ENCODE measurements around the gene PRDX2. TPM values are rescaled to one million over a fixed set of nuclear protein-coding genes. Genes with fewer than 3 reads are reported as not detected.

Gene PRDX2
- total RNA-seq, 2 experiments from 2014 or later, result 357 to 399 TPM

DNA sequence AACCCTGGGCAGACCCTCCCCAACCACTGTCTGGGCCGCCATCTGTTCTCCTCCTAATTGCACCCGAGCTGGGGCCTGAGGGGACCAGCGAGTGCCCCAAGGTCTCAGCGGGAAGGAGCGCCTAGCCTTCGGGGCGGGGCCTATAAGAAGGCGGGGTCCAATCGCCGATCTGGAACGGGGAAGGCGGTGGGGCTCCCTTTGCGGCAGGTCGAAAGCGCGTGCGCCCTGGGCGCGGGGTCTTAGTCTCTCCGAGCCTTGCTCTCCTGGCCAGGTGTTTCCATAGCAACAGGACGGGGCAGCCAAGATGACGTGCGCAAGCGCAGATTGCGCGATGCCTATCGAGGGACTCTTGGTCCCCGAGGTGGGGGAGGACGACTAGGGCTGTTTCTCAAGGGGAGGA lies 39.5 kb upstream of the PRDX2 start:
- BruUV-seq (replicated peaks), result no TSS peak
- CTCF ChIA-PET (ENCODE audit: unreplicated experiment), result no interaction called here
- no peak overlapping the region for H2AFZ ChIP-seq (ENCODE audit: low read length)
- no peaks in the 10 kb centered on the region for H3K9me3 ChIP-seq (ENCODE audit: low read length)
- H3K4me2 ChIP-seq (ENCODE audit: low read length), result peak overlapping the region; percentile 90
- no peak for DNase-seq (ENCODE audit: low spot score)
- peaks cover 45% of the 10 kb centered on the region for H3K4me1 ChIP-seq (ENCODE audit: insufficient read depth, low read length, poor library complexity, severe bottlenecking)
- no peaks in the 10 kb centered on the region for H4K20me1 ChIP-seq (ENCODE audit: insufficient read depth, low read length)
- no peaks in the 10 kb centered on the region for H3K79me2 ChIP-seq (ENCODE audit: insufficient read depth, low read depth, low read length)
- H3K27ac ChIP-seq (ENCODE audit: low read depth, low read length, poor library complexity, severe bottlenecking), result no peak overlapping the region
- peaks cover 6% of the 10 kb centered on the region; the same call in 1 of the 2 replicates for H3K36me3 ChIP-seq (ENCODE audit: insufficient read depth, low read length)
- intact Hi-C loops (cut with micrococcal nuclease; ENCODE audit: unreplicated experiment), result no loop called here
- no peak for TF ChIP-seq EZH2phosphoT487 (IDR thresholded peaks at IDR 0.05; ENCODE audit: borderline replicate concordance, low read depth, low read length)
- no peak for TF ChIP-seq CTCF (conservative IDR thresholded peaks at IDR 0.05; ENCODE audit: low read length)
- POLR2A ChIA-PET, result no interaction called here
- H3K4me3 ChIP-seq (ENCODE audit: low read depth, low read length, poor library complexity, severe bottlenecking), result peak overlapping the region; percentile 12
- H3K9me2 ChIP-seq (ENCODE audit: insufficient read depth, low read length), result no peaks in the 10 kb centered on the region

DNA sequence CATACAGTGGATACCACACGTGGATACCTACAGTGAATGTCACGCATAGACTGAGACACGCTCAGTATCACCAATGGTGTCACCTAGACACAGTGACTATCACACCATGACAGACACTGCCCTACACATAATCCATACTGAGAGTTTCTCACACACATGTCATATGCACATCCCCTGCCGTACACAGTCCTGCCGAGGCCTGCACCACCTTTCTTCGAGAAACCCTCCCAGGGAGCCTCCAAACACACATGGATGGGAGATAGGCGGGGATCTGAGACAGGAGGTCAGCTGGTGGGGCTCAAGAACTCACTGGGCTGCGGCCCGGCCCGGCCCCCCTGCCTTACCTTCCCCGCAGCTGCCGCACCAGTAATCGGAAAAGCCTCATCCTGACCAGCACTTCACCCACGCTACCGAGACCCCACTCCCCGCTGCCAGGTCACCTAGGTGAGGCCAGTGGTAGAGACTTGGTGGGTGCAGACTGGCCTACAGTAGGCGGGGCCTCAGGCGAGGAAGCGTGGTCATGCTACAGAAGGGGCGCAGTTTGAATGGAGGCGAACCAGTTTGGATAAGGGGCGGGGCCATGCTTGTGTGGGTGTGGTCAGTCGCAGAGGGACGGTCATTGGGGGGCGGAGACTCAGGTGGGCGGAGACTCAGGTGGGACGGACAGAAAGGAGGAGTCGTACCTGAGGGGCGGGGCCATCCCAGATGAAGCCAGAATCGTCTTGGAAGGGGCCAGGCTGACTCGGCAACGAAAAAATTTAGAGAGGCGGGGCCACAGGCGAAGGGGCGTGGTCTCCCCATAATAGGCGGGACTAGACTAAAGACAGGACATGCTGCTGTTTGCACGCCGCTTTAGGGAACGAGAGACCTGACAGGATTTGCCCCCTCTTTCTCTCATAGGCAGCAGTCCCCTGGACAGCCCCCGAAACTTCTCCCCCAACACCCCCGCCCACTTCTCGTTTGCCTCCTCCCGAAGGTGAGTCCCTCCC lies 38.8 kb upstream of the PRDX2 start:
- H3K4me3 ChIP-seq (ENCODE audit: low read depth, low read length, poor library complexity, severe bottlenecking), result peak overlapping the region; percentile 12
- no peaks in the 10 kb centered on the region for H3K79me2 ChIP-seq (ENCODE audit: insufficient read depth, low read depth, low read length)
- intact Hi-C loops (cut with micrococcal nuclease; ENCODE audit: unreplicated experiment), result no loop called here
- H3K9me2 ChIP-seq (ENCODE audit: insufficient read depth, low read length), result no peaks in the 10 kb centered on the region
- peaks cover 52% of the 10 kb centered on the region for H3K4me1 ChIP-seq (ENCODE audit: insufficient read depth, low read length, poor library complexity, severe bottlenecking)
- ChIA-PET CTCF (ENCODE audit: unreplicated experiment) (no interaction called here), POLR2A (no interaction called here)
- peak overlapping the region; percentile 90 for H3K4me2 ChIP-seq (ENCODE audit: low read length)
- peak; percentile 90 for DNase-seq (ENCODE audit: low spot score)
- no peak overlapping the region for H3K27ac ChIP-seq (ENCODE audit: low read depth, low read length, poor library complexity, severe bottlenecking)
- H3K9me3 ChIP-seq (ENCODE audit: low read length), result no peaks in the 10 kb centered on the region
- H2AFZ ChIP-seq (ENCODE audit: low read length), result no peak overlapping the region
- no TSS peak for BruUV-seq (replicated peaks)
- TF ChIP-seq EZH2phosphoT487 (IDR thresholded peaks at IDR 0.05; ENCODE audit: borderline replicate concordance, low read depth, low read length) (no peak), CTCF (conservative IDR thresholded peaks at IDR 0.05; ENCODE audit: low read length) (no peak; the same call in 1 of the 2 replicates)
- H4K20me1 ChIP-seq (ENCODE audit: insufficient read depth, low read length), result no peaks in the 10 kb centered on the region
- H3K36me3 ChIP-seq (ENCODE audit: insufficient read depth, low read length), result peaks cover 6% of the 10 kb centered on the region; the same call in 1 of the 2 replicates
